NB4 (cell line): ENCODE measurements around the gene DCAF11.

ENCODE experiments used
- DNase-seq: peaks from one replicate; pipeline ENCODE4 v3.0.0; 2010; ENCODE audit warnings: low read depth
- H3K4me3 ChIP-seq: one replicate; pipeline ENCODE4 v1.5.1; 2011; ENCODE audit warnings: mild to moderate bottlenecking, low read depth, low read length, moderate library complexity
- MYC ChIP-seq: IDR thresholded peaks from 2 replicates; pipeline ENCODE4 v1.6.1; 2011; ENCODE audit warnings: low read depth, low read length
- POLR2A ChIP-seq: IDR thresholded peaks from 2 replicates; pipeline ENCODE4 v1.6.1; 2011; ENCODE audit warnings: mild to moderate bottlenecking; ENCODE audit not compliant: insufficient read length; ENCODE audit errors: extremely low read depth
- TF ChIP-seq, protein P1 (sequence below): IDR thresholded peaks from 2 replicates; pipeline ENCODE4 v1.6.1; 2011; ENCODE audit warnings: low read depth, low read length
- TF ChIP-seq, protein P2 (sequence below): IDR thresholded peaks from one replicate; pipeline ENCODE4 v1.5.1; 2012; ENCODE audit warnings: low read depth, low read length

DCAF11 gene

DNA sequence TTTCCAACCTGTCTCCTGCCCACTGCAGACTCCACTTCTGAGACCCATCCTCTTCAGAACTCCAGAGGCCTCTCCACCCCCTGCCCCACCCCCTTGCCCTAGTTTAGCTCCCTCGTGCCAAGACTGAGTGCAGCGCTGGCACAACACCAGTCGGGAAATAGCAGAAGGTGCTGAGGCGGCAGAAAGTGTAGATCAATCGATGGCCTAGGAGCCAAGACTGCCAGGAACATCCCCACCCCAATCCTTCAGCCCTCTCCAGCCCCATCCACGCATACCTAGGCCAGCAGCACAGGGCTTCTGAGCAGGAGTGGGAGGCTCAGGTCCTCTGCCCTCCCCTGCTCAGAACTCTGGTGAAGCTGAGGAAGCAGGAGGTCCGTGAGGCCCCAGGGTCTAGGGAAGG lies 42.1 kb upstream of the DCAF11 start:
- no peak for DNase-seq
- TF ChIP-seq, protein P1, sequence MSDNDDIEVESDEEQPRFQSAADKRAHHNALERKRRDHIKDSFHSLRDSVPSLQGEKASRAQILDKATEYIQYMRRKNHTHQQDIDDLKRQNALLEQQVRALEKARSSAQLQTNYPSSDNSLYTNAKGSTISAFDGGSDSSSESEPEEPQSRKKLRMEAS = no peak
- TF ChIP-seq, protein P2, sequence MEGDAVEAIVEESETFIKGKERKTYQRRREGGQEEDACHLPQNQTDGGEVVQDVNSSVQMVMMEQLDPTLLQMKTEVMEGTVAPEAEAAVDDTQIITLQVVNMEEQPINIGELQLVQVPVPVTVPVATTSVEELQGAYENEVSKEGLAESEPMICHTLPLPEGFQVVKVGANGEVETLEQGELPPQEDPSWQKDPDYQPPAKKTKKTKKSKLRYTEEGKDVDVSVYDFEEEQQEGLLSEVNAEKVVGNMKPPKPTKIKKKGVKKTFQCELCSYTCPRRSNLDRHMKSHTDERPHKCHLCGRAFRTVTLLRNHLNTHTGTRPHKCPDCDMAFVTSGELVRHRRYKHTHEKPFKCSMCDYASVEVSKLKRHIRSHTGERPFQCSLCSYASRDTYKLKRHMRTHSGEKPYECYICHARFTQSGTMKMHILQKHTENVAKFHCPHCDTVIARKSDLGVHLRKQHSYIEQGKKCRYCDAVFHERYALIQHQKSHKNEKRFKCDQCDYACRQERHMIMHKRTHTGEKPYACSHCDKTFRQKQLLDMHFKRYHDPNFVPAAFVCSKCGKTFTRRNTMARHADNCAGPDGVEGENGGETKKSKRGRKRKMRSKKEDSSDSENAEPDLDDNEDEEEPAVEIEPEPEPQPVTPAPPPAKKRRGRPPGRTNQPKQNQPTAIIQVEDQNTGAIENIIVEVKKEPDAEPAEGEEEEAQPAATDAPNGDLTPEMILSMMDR = no peak
- TF ChIP-seq MYC = no peak
- TF ChIP-seq POLR2A = no peak
- H3K4me3 ChIP-seq = no peak overlapping the region

DNA sequence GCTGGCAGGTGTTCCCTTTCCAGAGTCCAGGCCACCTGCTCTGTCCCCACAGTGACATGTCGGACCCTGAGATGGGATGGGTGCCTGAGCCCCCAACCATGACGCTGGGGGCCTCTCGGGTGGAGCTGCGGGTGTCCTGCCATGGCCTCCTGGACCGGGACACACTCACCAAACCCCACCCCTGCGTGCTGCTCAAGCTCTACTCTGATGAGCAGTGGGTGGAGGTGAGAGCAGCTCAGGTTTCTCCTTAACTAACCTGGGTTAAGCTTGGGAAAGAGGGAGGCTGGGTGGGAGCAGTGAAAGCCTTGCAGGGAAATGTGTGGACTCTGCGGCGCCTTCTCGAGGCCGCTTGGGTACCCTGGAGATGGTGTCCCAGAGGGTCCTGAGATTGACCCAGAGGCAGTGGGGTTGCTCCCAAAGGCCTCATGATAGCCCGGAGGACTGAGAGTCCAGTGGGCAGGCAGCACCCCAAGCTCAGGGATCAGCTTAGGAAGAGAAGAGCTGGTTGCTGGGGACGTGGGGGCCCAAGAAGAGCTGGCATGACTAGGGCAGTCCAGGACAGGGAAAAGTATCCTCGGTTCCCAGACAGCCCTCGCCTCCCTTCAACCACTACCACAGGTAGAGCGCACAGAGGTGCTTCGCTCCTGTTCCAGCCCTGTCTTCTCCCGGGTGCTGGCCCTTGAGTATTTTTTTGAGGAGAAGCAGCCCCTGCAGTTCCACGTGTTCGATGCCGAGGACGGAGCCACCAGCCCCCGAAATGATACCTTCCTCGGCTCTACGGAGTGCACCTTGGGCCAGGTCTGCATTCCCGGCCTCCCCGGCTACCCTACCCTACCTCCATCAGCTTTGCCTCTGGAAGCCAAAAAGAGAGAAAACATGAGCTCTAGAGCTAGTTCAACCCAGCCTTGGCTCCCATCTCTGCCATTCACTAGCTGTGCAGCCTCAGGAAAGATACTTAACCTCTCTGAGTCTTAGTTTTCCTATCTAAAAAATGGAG lies 41.4 kb upstream of the DCAF11 start:
- DNase-seq = no peak
- H3K4me3 ChIP-seq = no peak overlapping the region
- TF ChIP-seq, protein P2 = no peak
- TF ChIP-seq POLR2A (no peak), MYC (no peak)
- TF ChIP-seq, protein P1 = no peak

DNA sequence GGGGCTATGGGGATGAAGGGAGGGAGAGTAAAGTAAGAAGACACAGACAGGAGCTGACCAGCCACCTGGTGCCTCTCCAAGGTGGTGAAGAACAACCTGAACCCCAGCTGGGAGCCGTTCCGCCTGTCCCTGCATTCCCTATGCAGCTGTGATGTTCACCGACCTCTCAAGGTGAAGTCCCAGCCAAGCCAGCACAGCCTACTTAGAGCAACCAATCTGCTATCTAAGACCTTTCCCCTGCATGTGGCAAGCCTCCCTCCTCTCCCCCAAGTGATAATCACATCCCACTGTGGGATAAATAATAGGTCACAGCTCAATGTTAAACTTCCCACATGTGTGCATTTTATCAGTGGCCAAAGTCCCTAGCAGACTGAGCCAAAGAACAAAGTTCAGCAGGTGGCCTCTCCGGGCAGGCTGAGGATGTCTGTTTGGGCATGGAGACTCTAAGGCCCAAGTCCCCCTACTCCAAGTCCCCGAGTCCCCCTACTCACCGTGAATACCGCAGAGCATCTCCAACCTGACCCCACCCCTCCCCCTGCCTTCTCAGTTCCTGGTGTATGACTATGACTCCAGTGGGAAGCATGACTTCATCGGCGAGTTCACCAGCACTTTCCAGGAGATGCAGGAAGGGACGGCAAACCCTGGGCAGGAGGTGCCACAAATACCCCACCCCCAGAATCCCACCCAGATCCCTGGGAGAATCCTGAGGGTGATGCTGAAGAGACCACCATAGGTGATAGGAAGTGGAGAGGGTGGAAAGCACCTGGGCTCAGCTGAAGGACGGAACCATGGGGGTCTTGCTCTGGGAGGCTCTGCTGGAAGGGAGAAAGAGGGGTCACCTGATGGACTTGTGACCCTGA lies 39.7 kb upstream of the DCAF11 start:
- TF ChIP-seq, protein P2 = no peak
- TF ChIP-seq, protein P1 = no peak
- TF ChIP-seq POLR2A (no peak), MYC (no peak)
- no peak overlapping the region for H3K4me3 ChIP-seq
- DNase-seq = no peak

DNA sequence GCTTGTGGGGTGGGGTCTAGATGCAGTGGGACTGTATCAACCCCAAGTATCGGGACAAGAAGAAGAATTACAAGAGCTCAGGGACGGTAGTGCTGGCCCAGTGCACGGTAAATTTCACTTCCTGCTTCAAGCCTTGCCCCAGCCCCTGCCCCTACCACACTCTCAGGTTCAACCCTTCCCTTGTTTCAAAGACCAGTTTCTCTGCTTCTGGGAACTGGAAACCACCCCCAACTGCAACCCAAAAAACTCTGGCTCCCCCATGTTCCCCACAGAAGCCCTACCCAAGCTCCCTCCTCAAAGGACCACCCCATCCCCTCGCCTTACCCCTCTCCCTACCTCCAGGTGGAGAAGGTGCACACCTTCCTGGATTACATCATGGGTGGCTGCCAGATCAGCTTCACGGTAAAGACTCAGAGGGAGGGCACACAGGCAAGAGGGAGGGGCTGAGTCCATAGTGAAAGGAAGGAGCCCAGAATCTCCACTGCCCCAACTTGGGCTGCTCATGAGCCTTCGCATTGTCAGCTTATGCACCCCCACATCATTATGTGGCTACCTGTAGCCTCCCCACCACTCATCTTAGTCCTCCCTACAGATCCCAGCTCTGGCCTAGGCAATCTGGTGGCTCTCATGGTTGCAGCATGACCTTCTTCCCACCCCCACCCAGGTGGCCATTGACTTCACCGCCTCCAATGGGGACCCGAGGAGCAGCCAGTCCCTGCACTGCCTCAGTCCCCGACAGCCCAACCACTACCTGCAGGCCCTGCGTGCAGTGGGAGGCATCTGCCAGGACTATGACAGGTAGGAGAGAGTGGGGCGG lies 38.9 kb upstream of the DCAF11 start:
- no peak overlapping the region for H3K4me3 ChIP-seq
- DNase-seq = no peak
- no peak for TF ChIP-seq MYC
- TF ChIP-seq, protein P1 = no peak
- TF ChIP-seq POLR2A = no peak
- TF ChIP-seq, protein P2 = no peak

DNA sequence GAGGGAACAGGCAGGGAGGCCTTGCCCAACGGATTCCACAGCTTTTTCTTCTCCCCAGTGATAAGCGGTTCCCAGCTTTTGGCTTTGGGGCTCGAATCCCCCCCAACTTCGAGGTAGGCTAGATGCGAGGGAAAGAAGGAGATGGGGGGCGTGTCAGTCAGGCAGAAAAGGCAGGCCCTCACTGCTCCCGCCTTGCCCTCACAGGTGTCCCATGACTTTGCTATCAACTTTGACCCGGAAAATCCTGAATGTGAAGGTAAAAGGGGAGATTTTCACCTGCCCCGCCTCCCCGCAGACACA lies 38.3 kb upstream of the DCAF11 start:
- DNase-seq = no peak
- TF ChIP-seq POLR2A = no peak
- no peak overlapping the region for H3K4me3 ChIP-seq
